ENCODE results near the gene GMCL2.
"Not testable (repeated sequence)": the region's sequence is repeated elsewhere in the genome, so short reads cannot be mapped to it uniquely, and the experiment has no call there.

Gene GMCL2

DNA sequence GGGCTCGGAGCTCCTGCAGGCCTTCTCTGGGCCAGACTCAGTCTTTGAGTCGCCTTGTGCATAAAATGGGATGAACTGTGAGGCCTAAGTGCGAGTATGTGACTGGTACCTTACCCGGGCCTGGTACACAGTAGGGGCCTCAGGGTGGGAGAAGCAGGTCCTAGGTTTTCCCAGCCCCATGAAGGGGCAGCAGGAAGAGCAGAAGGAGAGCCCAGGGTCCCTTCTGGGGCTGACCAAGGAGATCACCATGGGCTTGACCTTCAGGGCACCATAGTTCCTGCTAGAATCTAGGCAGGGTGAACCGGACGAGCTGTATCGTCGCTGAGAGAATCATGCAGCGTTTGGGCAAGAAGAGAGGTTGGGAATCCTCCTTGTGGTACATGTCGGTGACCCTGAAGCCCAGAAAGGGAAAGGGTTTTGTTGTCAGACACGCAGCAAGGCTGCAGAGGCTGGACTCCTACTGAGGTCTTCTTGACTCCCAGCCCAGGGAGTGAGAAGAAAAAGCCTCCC lies 45.8 kb upstream of the GMCL2 start:
- TF ChIP-seq, protein P1, sequence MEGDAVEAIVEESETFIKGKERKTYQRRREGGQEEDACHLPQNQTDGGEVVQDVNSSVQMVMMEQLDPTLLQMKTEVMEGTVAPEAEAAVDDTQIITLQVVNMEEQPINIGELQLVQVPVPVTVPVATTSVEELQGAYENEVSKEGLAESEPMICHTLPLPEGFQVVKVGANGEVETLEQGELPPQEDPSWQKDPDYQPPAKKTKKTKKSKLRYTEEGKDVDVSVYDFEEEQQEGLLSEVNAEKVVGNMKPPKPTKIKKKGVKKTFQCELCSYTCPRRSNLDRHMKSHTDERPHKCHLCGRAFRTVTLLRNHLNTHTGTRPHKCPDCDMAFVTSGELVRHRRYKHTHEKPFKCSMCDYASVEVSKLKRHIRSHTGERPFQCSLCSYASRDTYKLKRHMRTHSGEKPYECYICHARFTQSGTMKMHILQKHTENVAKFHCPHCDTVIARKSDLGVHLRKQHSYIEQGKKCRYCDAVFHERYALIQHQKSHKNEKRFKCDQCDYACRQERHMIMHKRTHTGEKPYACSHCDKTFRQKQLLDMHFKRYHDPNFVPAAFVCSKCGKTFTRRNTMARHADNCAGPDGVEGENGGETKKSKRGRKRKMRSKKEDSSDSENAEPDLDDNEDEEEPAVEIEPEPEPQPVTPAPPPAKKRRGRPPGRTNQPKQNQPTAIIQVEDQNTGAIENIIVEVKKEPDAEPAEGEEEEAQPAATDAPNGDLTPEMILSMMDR (conservative IDR thresholded peaks at IDR 0.05; ENCODE audit: low read depth, low read length), result no peak
- DNase-seq (ENCODE audit: low read depth), result no peak
- peak overlapping the region; percentile 90 for H3K4me3 ChIP-seq (ENCODE audit: low read depth, low read length)

DNA sequence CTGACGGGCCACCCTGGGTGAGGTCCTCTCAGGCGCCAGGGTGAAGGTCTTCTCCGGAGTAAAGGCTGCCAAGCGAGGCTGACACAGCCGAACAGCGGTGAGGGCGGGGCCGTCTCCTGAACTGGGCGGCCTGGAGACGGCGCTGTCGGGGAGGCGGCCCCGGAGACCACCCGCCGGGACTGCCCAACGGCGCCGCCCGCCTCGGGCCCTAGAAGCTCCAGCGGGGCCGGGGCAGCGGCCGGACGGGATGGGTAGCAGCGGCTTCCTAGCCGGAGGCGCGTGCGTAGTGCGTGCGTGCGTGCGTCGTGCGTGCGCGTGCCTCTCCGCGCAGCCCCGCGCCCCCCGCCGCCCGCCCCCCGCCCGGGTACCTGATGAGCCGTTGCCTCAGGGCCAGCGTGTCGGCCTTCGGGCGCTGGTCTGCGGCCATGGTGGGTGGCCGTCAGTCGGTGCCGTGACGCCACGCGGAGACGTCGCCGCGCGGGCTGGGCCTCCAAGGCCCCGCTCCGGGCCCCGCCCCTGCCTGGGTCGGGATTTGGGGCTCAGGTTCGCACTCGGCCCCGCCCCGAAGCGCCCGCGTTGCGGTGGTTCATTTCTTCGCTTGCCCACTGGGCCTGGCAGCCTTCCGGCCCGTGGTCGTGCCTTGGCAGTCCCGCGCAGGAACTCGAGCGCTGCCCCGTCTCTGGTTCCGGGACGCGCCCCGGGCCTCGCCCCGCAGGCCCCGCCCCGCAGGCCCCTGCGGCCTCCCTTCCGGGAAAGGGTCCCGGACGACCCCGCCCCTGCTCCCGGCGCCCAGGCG lies 45.2 kb upstream of the GMCL2 start, which contains the start of gene PHYKPL:
TSS of gene PHYKPL (minus strand) at position 679 of the 796 bp plus-strand sequence. CDS start at position 427, 252 bp downstream.
- TF ChIP-seq, protein P1 (conservative IDR thresholded peaks at IDR 0.05; ENCODE audit: low read depth, low read length), result no peak
- DNase-seq (ENCODE audit: low read depth), result peak; percentile 70
- H3K4me3 ChIP-seq (ENCODE audit: low read depth, low read length), result peak within 1 kb of the TSS; percentile 90

DNA sequence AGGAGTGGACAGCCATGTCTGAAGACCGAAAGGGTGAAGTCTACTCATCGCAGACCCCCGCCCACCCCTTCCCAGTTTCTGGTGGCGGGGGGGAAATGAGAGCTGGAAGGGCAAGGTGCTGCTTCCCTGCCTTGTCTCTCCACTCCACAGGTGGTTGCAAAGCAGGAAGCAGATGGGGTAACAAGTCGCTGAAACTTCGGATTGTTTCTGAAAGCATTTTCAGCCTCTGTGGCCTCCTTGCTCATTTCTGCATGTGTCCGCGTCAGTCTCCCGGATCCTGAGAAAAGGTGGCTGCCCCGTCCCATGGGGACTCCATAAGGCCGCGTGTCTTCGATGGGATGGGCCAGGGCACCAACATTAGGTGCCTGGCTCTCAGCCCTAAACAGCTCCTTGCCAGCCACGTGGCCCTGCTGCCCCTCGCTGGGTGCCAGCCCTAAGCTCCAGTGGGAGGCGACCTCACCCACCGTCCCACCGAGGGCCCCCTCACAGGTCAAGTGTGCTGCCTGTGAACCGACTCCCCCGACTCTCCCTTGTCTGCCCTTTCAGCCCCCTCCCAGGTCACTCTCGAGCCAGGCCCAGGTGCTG lies 44.5 kb upstream of the GMCL2 start:
- TF ChIP-seq, protein P1 (conservative IDR thresholded peaks at IDR 0.05; ENCODE audit: low read depth, low read length), result no peak
- peak overlapping the region; percentile 90 for H3K4me3 ChIP-seq (ENCODE audit: low read depth, low read length)
- no peak for DNase-seq (ENCODE audit: low read depth)

DNA sequence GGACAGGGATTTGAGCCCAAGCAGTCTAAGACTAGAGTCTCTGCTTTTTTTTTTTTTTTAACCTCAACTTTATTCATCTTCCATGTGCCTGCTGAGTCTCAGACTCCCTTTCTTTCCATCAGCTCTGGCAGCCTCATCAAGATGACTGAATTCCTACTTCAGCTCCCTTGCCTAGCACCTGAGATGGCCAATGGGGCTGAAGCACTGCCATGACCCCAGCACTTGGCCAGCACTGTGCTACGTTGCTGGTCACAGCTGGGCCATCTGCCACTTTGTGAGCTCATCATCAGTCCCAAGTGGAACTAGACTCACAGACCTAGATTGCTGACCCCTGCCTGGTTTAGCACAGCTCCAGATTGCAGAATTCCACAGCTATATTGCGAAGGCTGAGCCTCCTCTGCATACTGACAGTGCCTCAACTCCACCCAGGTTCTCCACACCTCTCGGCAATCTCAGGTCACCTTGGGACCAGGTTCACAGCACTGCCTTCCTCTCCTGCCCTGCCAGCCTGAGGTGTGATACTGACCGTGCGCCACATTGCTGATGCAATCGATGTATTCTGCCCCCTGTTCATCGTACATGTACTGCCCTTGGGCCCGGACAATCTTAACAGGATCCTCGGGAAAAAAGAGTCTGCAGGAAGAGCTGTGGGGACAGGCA lies 43.8 kb upstream of the GMCL2 start:
- peak; percentile 48 for DNase-seq (ENCODE audit: low read depth)
- TF ChIP-seq, protein P1 (conservative IDR thresholded peaks at IDR 0.05; ENCODE audit: low read depth, low read length), result no peak
- peak overlapping the region; percentile 90 for H3K4me3 ChIP-seq (ENCODE audit: low read depth, low read length)

DNA sequence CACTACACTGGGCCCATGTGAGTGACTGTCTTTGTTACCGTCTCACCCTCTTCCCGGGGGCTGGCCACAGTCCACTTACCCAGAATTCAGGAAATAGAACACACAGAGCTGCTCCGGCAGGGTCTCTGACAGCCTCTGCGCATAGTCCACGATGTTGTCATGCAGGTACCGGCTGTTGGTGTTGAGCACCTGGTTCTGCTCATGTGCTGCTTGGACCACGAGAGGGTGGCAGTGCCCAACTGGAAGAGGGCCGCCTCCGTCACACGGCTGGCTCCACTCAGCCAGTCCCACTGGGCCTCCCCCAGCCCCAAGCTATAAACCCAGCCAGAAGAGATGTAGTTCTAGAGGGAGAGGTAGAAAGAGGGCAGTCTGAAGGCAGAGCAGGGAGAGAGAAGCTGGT lies 42.7 kb upstream of the GMCL2 start:
- no peak overlapping the region for H3K4me3 ChIP-seq (ENCODE audit: low read depth, low read length)
- no peak for DNase-seq (ENCODE audit: low read depth)
- TF ChIP-seq, protein P1 (conservative IDR thresholded peaks at IDR 0.05; ENCODE audit: low read depth, low read length), result no peak

DNA sequence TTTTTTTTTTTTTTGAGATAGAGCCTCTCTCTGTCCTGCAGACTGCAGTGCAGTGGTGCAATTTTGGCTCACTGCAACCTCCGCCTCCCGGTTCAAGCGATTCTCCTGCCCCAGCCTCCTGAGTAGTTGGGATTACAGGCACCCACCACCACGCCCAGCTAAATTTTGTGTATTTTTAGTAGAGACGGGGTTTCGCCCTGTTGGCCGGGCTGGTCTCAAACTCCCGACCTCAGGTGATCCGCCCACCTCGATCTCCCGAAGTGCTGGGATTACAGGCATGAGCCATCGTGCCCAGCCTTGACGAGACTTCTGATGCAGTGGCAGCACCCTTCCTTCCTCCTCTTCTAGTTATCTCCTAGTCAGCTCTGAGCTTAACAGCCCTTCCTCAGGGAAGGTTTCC lies 41.9 kb upstream of the GMCL2 start:
- not testable (repeated sequence) for H3K4me3 ChIP-seq (ENCODE audit: low read depth, low read length); DNase-seq (ENCODE audit: low read depth)

DNA sequence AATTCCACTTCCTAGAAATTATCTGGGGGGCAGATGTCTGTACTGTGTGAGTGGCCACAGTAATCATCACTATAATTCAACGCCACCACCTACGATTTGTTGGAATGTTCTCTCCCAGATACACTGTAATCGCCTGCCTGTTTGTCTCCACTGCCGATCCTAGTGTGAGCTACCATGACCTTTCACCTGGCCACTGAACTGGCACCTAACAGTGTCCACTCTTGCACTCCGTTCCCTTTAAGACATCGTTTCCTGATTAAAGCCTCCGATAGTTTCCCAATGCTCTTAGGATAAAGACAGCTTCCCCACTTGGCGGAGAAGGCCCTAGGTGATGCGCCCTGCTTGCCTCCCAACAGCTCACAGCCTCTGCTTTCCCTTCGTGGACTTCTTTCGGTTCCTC lies 41.4 kb upstream of the GMCL2 start:
- no peak for DNase-seq (ENCODE audit: low read depth)
- H3K4me3 ChIP-seq (ENCODE audit: low read depth, low read length), result no peak overlapping the region
- TF ChIP-seq, protein P1 (conservative IDR thresholded peaks at IDR 0.05; ENCODE audit: low read depth, low read length), result no peak
